Occipital lobe (tissue), 2 donors: ENCODE results near the gene MAPK8IP2. TPM values are rescaled to one million over a fixed set of nuclear protein-coding genes. Genes with fewer than 3 reads are reported as not detected.
"Not testable (repeated sequence)": the region's sequence is repeated elsewhere in the genome, so short reads cannot be mapped to it uniquely, and the experiment has no call there.

ENCODE experiments used
- DNase-seq: peaks from one replicate; lab custom pipeline; 2025; lab: John Stamatoyannopoulos, UW
- total RNA-seq: library from RNA; depleted of rRNA; stranded (reverse); fragments of >200 nt; gene quantifications from one replicate; pipeline ENCODE4 v1.2.3, GENCODE V29; 2014

MAPK8IP2 gene
- total RNA-seq, 1 donor from 2014 or later, result 76.3 TPM

GRCh38 chr22:50612528-50613221, 12.1 kb downstream of the MAPK8IP2 start:
- no peak for DNase-seq

DNA sequence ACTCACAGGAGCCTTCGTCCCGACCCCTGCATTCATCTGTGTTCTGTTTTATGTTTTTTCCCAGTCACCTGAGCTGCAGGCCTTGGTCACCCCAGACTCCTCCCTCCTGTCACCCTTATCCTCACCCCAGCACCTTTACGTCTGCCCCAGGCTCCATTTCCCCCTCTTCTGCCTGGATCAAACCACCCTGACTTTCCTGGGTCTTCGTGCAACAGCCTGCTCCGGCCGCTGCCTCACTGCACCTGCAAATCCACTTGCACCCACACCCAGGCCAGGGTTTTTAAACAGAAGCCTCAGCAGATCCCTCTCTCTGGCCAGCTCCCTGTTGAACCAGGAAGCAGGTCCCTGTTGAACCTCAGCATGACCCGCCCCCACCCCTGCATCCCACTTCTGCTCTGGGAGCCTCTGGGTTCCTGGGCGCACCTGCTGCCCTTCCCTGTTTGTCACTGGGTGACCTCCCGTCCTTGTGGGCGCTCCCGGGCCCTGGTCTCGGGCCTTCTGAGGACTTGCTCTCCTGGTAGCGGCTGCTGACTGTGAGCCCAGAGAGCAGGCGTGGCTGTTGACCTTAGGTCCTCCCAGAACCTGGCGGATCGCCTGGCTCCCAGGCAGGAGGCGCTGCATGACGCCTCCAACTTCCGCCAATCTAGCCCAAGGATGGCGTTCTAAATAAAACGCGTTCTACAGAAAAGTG, 12.8 kb downstream of the MAPK8IP2 start:
- no peak for DNase-seq

DNA sequence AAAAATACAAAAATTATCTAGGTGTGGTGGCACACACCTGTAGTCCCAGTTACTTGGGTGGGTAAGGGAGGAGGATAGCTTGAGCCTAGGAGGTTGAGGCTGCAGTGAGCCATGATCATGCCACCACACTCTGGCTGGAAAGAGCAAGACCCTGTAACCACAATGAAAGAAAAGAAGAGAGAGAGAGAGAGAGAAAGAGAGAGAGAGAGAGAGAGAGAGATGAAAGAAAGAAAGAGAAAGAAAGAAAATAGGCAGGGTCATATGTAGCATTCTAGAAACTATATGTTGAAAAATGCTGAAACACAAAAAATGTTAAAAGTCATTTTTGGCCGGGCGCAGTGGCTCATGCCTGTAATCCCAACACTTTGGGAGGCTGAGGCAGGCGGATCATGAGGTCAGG, 13.7 kb downstream of the MAPK8IP2 start:
- DNase-seq, result not testable (repeated sequence)

DNA sequence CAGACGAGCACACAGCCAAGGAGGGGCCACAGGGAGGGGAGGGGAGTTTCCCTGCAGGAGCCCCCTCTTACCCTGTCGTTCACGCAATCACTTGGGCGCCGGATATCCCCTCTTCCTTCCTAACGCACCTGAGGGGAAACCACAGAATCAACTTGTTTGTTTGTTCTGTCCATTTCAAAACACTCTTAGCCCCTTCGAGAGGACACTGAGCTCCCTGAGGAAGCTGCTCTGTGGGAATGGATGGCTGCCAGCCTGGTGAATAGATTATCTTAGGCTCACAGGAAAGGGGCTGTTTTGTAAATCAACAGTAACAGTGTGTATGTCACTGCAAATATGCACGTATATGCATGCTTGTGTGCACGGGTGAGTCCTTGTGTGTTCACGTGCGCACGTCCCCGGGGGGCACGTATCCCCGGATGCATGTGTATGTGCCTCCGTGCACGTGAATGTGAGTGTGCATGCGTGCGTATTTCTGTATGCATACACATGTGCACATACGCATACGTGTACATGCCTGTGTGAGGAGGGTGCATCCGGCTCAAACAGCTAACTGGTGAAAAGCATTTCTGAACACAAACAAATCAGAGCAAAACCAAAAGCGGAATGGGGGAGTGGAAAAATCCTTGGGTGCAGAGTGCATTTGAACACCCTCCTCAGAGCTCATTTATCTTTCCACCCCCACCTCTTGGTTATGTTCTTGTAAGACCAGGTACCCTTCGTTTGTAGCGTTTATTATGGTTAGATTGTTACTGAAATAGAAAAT, 20.2 kb downstream of the MAPK8IP2 start:
- no peak for DNase-seq

GRCh38 chr22:50621356-50621880, 20.8 kb downstream of the MAPK8IP2 start:
- DNase-seq, result no peak

- DNase-seq, result no peak
Observed at GRCh38 chr22:50621948-50622722, 21.5 kb downstream of the MAPK8IP2 start.

DNA sequence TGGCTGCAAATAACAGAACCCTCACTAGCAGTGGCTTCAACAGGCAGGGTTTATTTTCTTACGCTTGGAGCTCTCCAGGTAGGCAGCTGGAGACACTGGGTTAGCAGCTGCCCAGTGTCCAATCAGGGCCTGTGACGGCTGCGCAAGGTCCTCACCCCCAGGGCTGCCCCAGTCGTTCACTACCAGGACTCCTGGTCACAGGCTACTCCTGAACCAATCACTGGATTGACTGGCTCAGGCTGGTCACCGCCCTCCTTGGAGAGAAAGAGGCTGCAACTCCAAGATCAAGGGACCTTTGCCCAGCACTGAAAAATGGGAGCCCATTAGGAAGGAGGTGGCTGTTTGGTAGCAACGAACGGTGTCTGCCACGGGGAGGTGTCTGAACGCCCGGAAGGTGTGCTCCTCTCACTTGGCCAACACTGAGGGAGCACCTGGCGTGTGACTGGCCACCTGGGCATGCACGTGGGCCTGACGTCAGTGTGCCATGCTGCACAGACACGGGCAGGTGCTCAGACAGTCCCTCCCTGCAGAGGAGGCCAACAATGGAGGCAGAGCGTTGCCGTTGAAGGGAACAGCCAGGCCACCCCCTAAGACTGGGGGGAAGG, 22.2 kb downstream of the MAPK8IP2 start:
- no peak for DNase-seq

GRCh38 chr22:50624347-50625130, 23.9 kb downstream of the MAPK8IP2 start:
- no peak for DNase-seq

GRCh38 chr22:50625131-50625567, 24.6 kb downstream of the MAPK8IP2 start:
- DNase-seq, result no peak

- no peak for DNase-seq
Observed at GRCh38 chr22:50625568-50626313, 25.1 kb downstream of the MAPK8IP2 start.

DNA sequence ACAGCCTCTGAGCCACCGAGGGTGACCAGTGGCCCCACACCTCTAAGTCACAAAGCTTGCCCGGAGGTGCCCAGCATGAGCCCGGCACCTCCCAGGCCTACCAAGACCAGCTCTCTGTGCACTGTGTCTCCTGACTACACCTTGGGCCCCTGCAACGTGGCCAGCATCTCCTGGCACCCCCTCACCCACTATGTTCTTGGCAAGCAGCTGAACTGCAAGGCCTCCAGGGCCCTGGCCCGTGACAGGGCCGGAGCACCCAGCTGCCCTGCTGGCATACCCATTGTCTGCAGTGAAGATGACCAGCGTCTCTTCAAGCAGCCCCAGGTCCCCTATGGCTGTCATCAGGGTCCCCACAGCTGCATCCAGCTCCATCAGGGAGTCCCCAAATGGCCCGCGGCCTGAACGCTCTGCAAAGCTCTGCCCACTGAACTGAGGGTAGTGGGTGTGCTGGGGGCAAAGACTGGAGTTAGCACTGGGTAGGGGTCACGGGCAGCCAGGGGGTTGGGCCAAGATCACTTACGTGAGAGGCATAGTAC, 25.8 kb downstream of the MAPK8IP2 start:
- no peak for DNase-seq

DNA sequence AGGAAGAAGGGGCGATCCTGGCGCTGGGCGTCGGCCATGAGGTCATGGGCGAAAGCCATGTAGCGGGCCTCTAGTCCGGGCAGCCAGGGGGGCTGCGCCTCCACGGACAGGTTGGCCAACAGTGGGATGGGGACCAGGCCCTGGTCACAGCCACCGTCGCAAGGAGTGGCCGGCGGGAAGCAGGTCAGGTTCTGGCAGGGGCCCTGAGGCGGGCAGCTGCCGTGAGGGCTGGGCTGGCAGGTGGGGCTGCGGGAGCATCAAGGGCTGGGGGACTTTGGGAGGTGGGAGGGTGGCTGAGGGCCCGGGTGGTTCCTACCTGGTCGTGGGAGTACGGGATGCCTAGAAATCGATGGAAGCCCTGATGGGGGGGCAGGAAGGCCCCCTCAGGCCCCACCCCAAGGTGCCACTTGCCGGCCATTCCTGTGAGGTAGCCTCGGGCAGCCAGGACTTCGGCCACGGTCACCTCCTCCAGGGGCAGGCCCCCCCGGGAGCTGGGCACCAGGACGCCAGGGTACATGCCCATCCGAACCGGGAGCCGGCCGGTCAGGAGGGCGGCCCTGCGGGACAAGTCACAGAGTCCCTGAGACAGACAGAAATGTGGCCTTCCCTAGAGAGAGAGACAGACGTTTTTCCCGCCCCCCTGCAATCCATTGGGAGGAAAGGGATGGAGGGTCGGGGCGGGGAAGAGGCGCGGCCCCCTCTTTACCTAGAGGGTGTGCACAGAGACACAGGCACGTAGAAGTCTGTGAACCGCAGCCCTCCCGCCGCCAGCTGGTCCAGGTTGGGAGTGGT, 26.5 kb downstream of the MAPK8IP2 start:
- DNase-seq, result no peak

DNA sequence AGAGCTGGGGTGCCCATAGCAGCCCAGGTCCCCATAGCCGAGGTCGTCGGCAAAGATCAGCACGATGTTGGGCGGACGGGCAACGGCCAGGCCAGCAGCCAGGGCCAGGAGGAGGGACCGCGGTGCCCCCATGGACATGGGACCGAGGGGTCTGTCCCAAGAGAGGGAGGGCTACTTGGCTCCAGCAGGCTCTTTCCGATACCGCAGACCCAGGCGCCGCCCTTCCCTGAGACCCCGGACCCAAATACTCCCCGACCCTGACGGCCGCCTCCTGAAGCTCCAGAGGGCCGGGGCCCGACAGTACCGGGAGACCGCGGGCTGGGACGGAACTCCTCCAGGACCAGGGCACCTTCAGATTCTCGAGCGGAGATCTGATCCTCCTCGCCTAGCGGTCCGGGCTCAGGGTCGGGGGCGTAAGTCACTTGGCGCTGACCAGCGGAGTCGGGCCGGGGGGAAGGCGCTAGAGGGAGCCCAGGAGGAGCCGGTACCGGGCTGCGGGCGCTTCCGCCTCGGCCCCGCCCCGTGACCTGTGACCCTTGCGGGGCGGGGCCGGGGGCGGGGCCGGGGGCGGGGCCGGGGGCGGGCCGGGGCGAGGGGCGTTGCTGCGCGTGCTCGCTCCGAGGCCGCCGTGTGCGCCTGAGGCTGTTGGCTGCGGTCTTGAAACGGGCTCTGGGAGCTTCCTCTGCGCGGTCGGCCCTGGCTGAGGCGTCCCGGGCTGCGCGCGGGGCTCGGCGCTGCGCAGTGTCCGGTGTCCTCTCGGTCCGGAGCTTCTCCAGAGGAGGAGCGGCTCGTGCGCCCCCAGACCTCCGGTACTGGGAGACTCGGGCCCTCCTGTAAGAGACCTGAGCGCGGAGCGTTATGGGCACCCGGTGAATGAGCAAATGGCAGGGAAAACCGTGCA, 27.3 kb downstream of the MAPK8IP2 start, which contains the start of gene ARSA:
TSS of gene ARSA (minus strand) at position 511 of the 901 bp plus-strand sequence. CDS start at position 138, 373 bp downstream.
- peak; percentile 80 for DNase-seq

GRCh38 chr22:50628543-50629134, 28.0 kb downstream of the MAPK8IP2 start:
- DNase-seq, result no peak

- no peak for DNase-seq
Observed at GRCh38 chr22:50630376-50630775, 29.8 kb downstream of the MAPK8IP2 start.

DNA sequence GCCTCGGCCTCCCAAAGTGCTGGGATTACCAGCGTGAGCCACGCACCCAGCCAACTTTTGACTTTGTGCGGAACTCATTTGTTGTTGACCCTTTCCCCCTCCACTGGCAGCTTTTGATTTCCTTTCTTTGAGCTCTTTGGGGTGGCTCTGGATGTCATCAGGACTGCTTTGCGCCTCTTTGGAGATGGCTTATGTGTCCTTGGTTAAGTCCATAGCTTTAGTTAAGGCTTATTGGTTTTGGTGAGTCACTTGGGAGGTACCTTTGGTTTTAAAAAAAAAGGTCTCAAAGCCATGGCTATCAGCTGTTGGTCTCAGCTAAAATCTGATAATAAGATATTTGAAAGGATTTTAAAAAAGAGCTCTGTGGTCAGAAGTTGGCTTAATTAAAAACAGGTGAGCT, 32.5 kb downstream of the MAPK8IP2 start:
- no peak for DNase-seq

DNA sequence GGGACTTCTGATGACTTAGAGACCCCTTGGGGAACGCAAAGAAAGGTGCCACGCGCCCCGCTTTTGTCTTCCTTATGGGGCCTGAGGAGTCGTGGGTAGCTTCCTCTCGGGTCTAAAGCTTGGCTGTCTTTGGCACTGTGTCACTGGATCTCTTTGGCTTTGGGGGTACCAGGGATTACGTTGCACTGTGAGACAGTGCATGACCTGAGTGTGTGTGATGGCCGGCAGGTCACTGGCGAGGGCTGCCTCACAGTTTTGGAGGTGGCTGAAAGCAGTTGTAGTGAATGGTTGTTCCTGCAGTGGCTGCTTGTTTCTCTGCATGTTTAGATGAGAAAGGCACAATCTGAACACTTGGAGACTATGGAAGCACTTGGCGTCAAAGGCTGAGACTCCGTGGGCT, 33.2 kb downstream of the MAPK8IP2 start:
- DNase-seq, result no peak
